ENCODE measurements around the gene VWCE.
"Not testable (repeated sequence)": the region's sequence is repeated elsewhere in the genome, so short reads cannot be mapped to it uniquely, and the experiment has no call there.

GRCh38 chr11:61250796-61251765 lies 44.0 kb downstream of the VWCE start:
- not testable (repeated sequence) for TF ChIP-seq POLR2A (IDR thresholded peaks at IDR 0.05)
- TF ChIP-seq, protein P1, sequence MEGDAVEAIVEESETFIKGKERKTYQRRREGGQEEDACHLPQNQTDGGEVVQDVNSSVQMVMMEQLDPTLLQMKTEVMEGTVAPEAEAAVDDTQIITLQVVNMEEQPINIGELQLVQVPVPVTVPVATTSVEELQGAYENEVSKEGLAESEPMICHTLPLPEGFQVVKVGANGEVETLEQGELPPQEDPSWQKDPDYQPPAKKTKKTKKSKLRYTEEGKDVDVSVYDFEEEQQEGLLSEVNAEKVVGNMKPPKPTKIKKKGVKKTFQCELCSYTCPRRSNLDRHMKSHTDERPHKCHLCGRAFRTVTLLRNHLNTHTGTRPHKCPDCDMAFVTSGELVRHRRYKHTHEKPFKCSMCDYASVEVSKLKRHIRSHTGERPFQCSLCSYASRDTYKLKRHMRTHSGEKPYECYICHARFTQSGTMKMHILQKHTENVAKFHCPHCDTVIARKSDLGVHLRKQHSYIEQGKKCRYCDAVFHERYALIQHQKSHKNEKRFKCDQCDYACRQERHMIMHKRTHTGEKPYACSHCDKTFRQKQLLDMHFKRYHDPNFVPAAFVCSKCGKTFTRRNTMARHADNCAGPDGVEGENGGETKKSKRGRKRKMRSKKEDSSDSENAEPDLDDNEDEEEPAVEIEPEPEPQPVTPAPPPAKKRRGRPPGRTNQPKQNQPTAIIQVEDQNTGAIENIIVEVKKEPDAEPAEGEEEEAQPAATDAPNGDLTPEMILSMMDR (IDR thresholded peaks at IDR 0.05) = not testable (repeated sequence)

Measured in heart left ventricle (tissue), 13 donors.